HEK293T (cell line): ENCODE measurements around the gene PCDH9.

ENCODE experiments used
- BHLHE40 ChIP-seq: fragments of 450-650 bp; IDR thresholded peaks from 2 replicates; pipeline ENCODE4 v1.6.1; 2016; ENCODE audit warnings: mild to moderate bottlenecking, moderate library complexity, borderline replicate concordance
- CTBP1 ChIP-seq: fragments of 450-650 bp; IDR thresholded peaks from 2 replicates; pipeline ENCODE4 v1.6.1; 2016; ENCODE audit warnings: borderline replicate concordance
- ELF4 ChIP-seq: fragments of 450-650 bp; IDR thresholded peaks from 2 replicates; pipeline ENCODE4 v1.6.1; 2017; ENCODE audit warnings: antibody characterized with exemption
- FOXK2 ChIP-seq: fragments of 450-650 bp; IDR thresholded peaks from 2 replicates; pipeline ENCODE4 v1.6.1; 2016; ENCODE audit warnings: mild to moderate bottlenecking
- FOXM1 ChIP-seq: fragments of 450-650 bp; IDR thresholded peaks from 2 replicates; pipeline ENCODE4 v1.6.1; 2017; ENCODE audit warnings: mild to moderate bottlenecking, borderline replicate concordance
- HDGF ChIP-seq: fragments of 450-650 bp; IDR thresholded peaks from 2 replicates; pipeline ENCODE4 v1.6.1; 2017; ENCODE audit warnings: antibody characterized with exemption, borderline replicate concordance
- L3MBTL2 ChIP-seq: fragments of 450-650 bp; conservative IDR thresholded peaks from 2 replicates; pipeline ENCODE4 v1.6.1; 2016; ENCODE audit warnings: mild to moderate bottlenecking
- LEF1 ChIP-seq: fragments of 450-650 bp; IDR thresholded peaks from 2 replicates; pipeline ENCODE4 v1.6.1; 2017; ENCODE audit warnings: mild to moderate bottlenecking, borderline replicate concordance
- NFRKB ChIP-seq: fragments of 450-650 bp; IDR thresholded peaks from 2 replicates; pipeline ENCODE4 v1.6.1; 2016; ENCODE audit warnings: mild to moderate bottlenecking, moderate library complexity
- SP1 ChIP-seq: fragments of 450-650 bp; IDR thresholded peaks from 2 replicates; pipeline ENCODE4 v1.6.1; 2017
- TARDBP ChIP-seq: fragments of 450-650 bp; IDR thresholded peaks from 2 replicates; pipeline ENCODE4 v1.6.1; 2016
- TF ChIP-seq, protein P1 (sequence below): fragments of 450-650 bp; IDR thresholded peaks from 2 replicates; pipeline ENCODE4 v1.6.1; 2016

DNA sequence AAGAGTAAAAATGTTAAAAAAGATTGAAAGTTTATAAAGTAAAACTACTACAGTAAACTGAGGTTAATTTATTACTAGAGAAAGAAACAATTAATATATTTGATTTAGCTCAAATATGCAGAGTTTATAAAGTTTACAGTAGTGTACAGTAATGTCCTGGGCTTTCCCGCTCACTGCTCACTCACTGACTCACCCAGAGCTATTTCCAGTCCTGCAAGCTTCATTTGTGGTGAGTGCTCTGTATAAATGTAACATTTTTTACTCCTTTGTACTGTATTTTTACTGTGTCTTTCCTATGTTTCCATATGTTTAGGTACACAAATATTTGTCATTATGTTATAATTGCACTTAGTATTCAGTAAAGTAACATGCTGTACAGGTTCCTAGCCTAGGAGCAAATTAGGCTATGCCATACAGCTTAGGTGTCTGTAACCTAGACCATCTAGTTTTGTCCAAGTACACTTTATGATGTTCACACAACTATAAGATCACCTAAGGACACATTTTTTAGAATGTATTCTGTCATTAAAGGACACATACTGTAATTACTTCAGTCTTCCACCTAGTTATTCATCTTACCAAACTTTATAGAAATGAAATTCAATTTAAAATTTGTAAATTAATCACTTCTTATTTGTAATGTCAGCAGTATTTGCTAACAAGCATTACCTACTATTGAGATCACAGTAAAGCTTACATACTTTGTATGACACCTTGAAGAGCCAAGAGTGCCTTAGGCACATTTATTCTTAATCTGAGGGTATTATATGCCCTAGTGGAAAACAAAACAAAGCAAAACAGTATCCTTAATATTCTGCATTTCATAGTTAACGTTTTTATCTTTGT, 683.4 kb downstream of the PCDH9 start:
- TF ChIP-seq NFRKB: no peak
- no peak for TF ChIP-seq SP1
- TF ChIP-seq, protein P1, sequence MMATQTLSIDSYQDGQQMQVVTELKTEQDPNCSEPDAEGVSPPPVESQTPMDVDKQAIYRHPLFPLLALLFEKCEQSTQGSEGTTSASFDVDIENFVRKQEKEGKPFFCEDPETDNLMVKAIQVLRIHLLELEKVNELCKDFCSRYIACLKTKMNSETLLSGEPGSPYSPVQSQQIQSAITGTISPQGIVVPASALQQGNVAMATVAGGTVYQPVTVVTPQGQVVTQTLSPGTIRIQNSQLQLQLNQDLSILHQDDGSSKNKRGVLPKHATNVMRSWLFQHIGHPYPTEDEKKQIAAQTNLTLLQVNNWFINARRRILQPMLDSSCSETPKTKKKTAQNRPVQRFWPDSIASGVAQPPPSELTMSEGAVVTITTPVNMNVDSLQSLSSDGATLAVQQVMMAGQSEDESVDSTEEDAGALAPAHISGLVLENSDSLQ: no peak
- TF ChIP-seq ELF4: no peak
- TF ChIP-seq CTBP1: no peak
- no peak for TF ChIP-seq L3MBTL2
- TF ChIP-seq TARDBP: no peak
- no peak for TF ChIP-seq FOXK2
- TF ChIP-seq HDGF: no peak
- TF ChIP-seq FOXM1: no peak
- TF ChIP-seq LEF1: no peak
- TF ChIP-seq BHLHE40: no peak
